Panc1 (cell line): Measurements from ENCODE around the gene ACCS. TPM values are rescaled to one million over a fixed set of nuclear protein-coding genes. Genes with fewer than 3 reads are reported as not detected.

Experiments
- ATAC-seq: fragments of 200-7000 bp; cut with Tn5 transposase; 2 replicates; pipeline ENCODE4 v1.9.1; 2020; ENCODE audit warnings: mild to moderate bottlenecking, moderate library complexity
- BruUV-seq: library from RNA; stranded (reverse); fragments of 400-500 nt; replicated peaks from 2 replicates; lab custom pipeline; 2021; lab: Mats Ljungman, UMichigan
- CTCF ChIA-PET: fragments of 300-600 bp; sonication (Branson Sonifier 250); formaldehyde crosslinking; loops from one replicate; lab custom pipeline; 2022; ENCODE audit warnings: antibody characterized with exemption; lab: Charles Lee
- POLR2A ChIA-PET: fragments of 300-600 bp; sonication (Branson Sonifier 250); formaldehyde crosslinking; loops from one replicate; lab custom pipeline; 2022; ENCODE audit warnings: antibody characterized with exemption; lab: Charles Lee
- DNase-seq: peaks from one replicate; pipeline ENCODE4 v3.0.0-alpha.2; 2010; ENCODE audit warnings: low read depth, low spot score
- H3K27ac ChIP-seq: 2 replicates; pipeline ENCODE4 v1.5.1; 2011; ENCODE audit warnings: mild to moderate bottlenecking, low read length, inconsistent platforms
- H3K27me3 ChIP-seq: fragments of 200-500 bp; sonication (Bioruptor generic); 2 replicates; pipeline ENCODE4 v1.6.0; 2014; ENCODE audit warnings: low read length, inconsistent platforms; ENCODE audit not compliant: control insufficient read depth, insufficient read depth
- H3K36me3 ChIP-seq: fragments of 200-500 bp; sonication (Bioruptor generic); 2 replicates; pipeline ENCODE4 v1.5.1; 2014; ENCODE audit warnings: inconsistent platforms, mild to moderate bottlenecking, low read length, moderate library complexity; ENCODE audit not compliant: control insufficient read depth, insufficient read depth
- H3K4me1 ChIP-seq: 2 replicates; pipeline ENCODE4 v1.5.1; 2011; ENCODE audit warnings: inconsistent platforms, mild to moderate bottlenecking, low read length, moderate library complexity; ENCODE audit not compliant: control insufficient read depth, insufficient read depth
- H3K4me3 ChIP-seq, 2 experiments: 2 replicates each; pipeline ENCODE4 v1.5.1; 2011 to 2012; ENCODE audit warnings: low read depth in 2 of 2, low read length in 2 of 2, mild to moderate bottlenecking in 2 of 2, inconsistent platforms in 1 of 2, moderate library complexity in 1 of 2
- H3K9me3 ChIP-seq: fragments of 200-500 bp; sonication (Bioruptor generic); 2 replicates; pipeline ENCODE4 v1.5.1; 2014; ENCODE audit warnings: low read depth, mild to moderate bottlenecking, inconsistent platforms, low read length, moderate library complexity; ENCODE audit not compliant: control insufficient read depth, insufficient read depth
- CTCF ChIP-seq: fragments of 450-650 bp; IDR thresholded peaks from 2 replicates; pipeline ENCODE4 v1.5.1; 2017; ENCODE audit warnings: mild to moderate bottlenecking
- POLR2AphosphoS5 ChIP-seq: IDR thresholded peaks from 2 replicates; pipeline ENCODE4 v1.6.1; 2012; ENCODE audit warnings: mild to moderate bottlenecking, low read depth, low read length, moderate library complexity
- REST ChIP-seq, 2 experiments: IDR thresholded peaks; 2 replicates each; pipeline ENCODE4 v1.6.1; 2011 to 2012; ENCODE audit warnings: low read depth in 2 of 2, control low read depth in 1 of 2, low read length in 1 of 2, mild to moderate bottlenecking in 1 of 2, moderate library complexity in 1 of 2; ENCODE audit not compliant: insufficient read depth in 1 of 2
- SIN3A ChIP-seq: IDR thresholded peaks from 2 replicates; pipeline ENCODE4 v1.6.1; 2012; ENCODE audit warnings: low read depth, mild to moderate bottlenecking, low read length, moderate library complexity, borderline replicate concordance; ENCODE audit not compliant: insufficient read depth
- TCF7L2 ChIP-seq: IDR thresholded peaks from 2 replicates; pipeline ENCODE4 v1.6.1; 2011; ENCODE audit warnings: mild to moderate bottlenecking, low read depth, low read length, inconsistent platforms
- in situ Hi-C: cut with HindIII; loops from 2 replicates; pipeline ENCODE4 v1.10.0; 2016; ENCODE audit warnings: low sequenced_read_pairs, low pct_unique_long_range_greater_than_20kb
- intact Hi-C: fragments of 100-400 bp; cut with micrococcal nuclease; formaldehyde crosslinking; loops from one replicate; pipeline ENCODE4 v1.10.0; 2022; ENCODE audit not compliant: unreplicated experiment
- total RNA-seq: library from RNA; stranded (reverse); gene quantifications from one replicate; pipeline ENCODE4 v1.2.1, GENCODE V29; 2021; ENCODE audit not compliant: unreplicated experiment

Gene ACCS
- total RNA-seq, 1 experiment from 2014 or later: 38.0 TPM

GRCh38 chr11:44034639-44035038, 31.4 kb upstream of the ACCS start:
- CTCF ChIA-PET: no interaction called here
- Histone ChIP-seq H3K9me3 (no peaks in the 10 kb centered on the region), H3K27me3 (no peaks in the 10 kb centered on the region), H3K4me3 (no peak overlapping the region), H3K4me1 (no peaks in the 10 kb centered on the region), H3K36me3 (no peaks in the 10 kb centered on the region), H3K27ac (no peak overlapping the region)
- intact Hi-C loops: loop anchor here (10.0 kb wide), 1 partner anchor 90 kb away; the partner anchor contains the start of gene C11orf96
- POLR2A ChIA-PET: no interaction called here
- ATAC-seq: no peak
- TF ChIP-seq TCF7L2 (no peak), REST (IDR thresholded peaks at IDR 0.05; ENCODE audit: insufficient read depth in 1 of 2, low read depth in 2 of 2, low read length in 1 of 2) (no peak), CTCF (no peak), POLR2AphosphoS5 (no peak), SIN3A (no peak)
- BruUV-seq: no TSS peak
- no peak for DNase-seq
- in situ Hi-C loops: no loop called here

- TF ChIP-seq TCF7L2 (no peak), CTCF (peak; percentile 84), POLR2AphosphoS5 (no peak), REST (IDR thresholded peaks at IDR 0.05; ENCODE audit: insufficient read depth in 1 of 2, low read depth in 2 of 2, low read length in 1 of 2) (no peak), SIN3A (no peak)
- Histone ChIP-seq H3K4me1 (no peaks in the 10 kb centered on the region), H3K4me3 (no peak overlapping the region), H3K27ac (no peak overlapping the region), H3K9me3 (no peaks in the 10 kb centered on the region; the same call in 1 of the 2 replicates), H3K27me3 (no peaks in the 10 kb centered on the region), H3K36me3 (no peaks in the 10 kb centered on the region)
- in situ Hi-C loops (no loop called here), intact Hi-C loops (loop anchor here (1.0 to 10.0 kb wide), 2 partner anchors 92 to 147 kb away; partner anchors contain the start of gene C11orf96)
- ATAC-seq (peak; percentile 95), DNase-seq (peak; percentile 22)
- POLR2A ChIA-PET: no interaction called here
- BruUV-seq: no TSS peak
- CTCF ChIA-PET: interaction anchor here (0.6 to 1.4 kb wide), 4 partner anchors 12 to 652 kb away, joined by 3 to 5 read pairs (median 5); no protein-coding TSS in a partner anchor
Measured at GRCh38 chr11:44036811-44037657, 29.0 kb upstream of the ACCS start.
